ENCODE data around the gene IPCEF1.

GRCh38 chr6:154285826-154286225, 70.8 kb downstream of the IPCEF1 start:
- TF ChIP-seq CTCF (IDR thresholded peaks at IDR 0.05; ENCODE audit: low read depth, low read length) (no peak), POLR2A (IDR thresholded peaks at IDR 0.05; ENCODE audit: extremely low read depth, insufficient read length) (no peak)

All from NB4 (cell line).